Caki2 (cell line): ENCODE data around the gene RASSF8. TPM values are rescaled to one million over a fixed set of nuclear protein-coding genes. Genes with fewer than 3 reads are reported as not detected.

Source experiments
- DNase-seq: peaks from one replicate; pipeline ENCODE4 v3.0.0-alpha.2; 2015; ENCODE audit warnings: low read depth
- in situ Hi-C: cut with HindIII; loops from 2 replicates; pipeline ENCODE4 v1.10.0; 2016; ENCODE audit warnings: low sequenced_read_pairs, low pct_unique_long_range_greater_than_20kb, mixed read lengths
- total RNA-seq: library from RNA; depleted of rRNA; stranded (reverse); fragments of >200 nt; shearing (Covaris generic); gene quantifications from 2 replicates; pipeline ENCODE4 v1.2.3, GENCODE V29; 2014; ENCODE audit warnings: low replicate concordance

RASSF8 gene
- total RNA-seq, 1 experiment from 2014 or later, result 44.0 TPM

DNA sequence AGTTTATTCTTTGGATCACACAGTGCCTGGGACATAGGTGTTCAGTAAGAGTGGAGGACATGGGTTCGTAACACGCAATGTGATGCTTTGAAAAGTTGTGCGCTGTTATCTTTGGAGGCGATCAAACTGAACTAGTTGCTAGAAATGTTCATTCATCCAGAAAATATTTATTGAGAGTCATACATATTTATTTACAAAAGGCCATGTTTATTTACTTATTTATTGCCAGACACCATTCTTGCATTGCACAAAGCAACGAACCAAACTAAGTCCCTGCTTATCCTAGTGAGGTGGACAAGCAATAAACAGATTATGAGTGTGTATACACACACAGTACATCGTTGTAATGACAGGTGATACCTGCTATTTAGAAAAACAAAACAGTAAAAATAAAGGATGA, 153.8 kb downstream of the RASSF8 start:
- DNase-seq, result no peak
- in situ Hi-C loops, result no loop called here

DNA sequence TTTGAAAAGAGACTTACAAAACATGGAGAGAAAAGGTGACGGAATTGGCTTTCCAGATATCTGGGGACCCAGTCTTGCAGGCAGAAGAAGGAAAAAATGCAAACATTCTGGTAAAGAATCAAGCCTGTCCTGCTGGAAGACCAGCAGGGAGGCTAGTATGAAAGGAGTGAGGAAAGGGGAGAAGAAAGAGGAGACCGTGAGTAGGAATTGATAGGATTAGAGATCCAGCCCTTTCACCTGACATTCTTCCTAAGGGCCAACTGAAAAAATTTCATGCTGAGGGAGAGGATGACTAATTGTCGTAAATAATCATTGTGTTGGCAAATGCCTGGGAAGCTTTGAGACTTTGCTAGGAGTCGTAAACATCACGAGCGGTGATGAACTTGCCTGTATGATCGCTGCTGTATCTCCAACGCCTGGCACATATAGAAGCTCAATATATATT, 154.2 kb downstream of the RASSF8 start:
- in situ Hi-C loops, result no loop called here
- peak; percentile 53 for DNase-seq

DNA sequence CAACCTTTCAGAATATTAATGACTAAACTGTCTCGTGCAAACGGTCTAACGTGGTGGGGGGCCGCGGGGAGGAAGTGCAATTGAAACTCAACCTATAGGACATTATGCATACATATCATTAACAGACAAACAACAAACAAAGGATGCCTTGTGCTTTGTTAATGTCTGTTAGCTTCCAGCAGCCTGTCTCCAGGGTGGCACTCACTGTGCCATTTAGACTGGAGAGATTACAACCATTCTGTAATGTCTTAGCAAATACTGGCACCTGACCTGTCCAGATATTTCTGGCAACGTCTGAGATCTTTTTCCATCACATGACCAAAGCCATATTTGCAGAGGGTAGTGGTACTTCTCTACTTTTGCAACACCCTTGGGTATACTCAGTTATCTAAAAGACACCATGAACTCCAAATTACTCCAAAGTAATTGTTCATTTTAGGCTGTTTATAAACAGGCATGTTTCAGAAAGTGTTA, 154.7 kb downstream of the RASSF8 start:
- in situ Hi-C loops, result no loop called here
- DNase-seq, result no peak

DNA sequence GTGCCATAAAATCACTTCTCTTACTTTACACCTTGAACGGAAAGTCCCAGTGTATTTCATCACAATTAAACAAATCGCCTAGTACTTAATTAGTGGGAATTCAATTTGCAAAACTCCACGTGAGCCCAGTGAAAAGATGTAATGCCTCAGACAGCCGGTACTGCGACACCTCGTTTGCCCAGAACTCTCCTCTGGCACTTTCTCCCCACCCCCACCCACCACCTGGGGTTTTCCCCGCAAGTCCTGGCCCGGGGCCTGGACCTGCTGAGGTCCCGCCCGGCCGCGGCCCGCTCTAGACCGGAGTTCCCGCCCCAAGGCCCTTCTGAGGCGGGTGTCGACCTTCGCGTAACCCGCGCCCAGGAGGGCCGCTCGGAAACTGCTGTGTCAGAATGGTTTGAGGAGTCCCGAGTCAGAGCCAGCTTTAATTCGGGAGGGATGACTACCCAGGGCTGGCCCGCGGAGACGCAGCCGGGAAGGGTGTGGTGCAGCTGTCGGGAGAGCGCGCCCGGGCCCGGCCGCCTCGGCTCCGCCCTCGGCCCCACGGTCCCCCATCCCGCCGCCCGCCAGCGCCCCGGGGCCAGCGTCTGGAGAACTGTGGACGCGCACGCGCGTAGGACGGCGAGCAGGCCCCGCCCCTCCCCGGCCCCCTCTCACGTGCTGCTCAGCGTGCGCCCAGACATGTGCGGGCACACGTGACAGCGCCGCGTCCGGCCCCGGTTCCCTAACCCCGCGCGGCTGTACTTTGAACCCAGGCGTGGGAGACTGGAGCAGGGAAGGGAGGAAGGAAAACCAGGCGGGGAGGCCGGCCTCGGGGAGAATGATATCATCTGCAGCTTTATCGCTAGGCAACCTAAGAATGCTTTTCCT, 155.6 kb downstream of the RASSF8 start:
- in situ Hi-C loops, result no loop called here
- peak; percentile 99 for DNase-seq

DNA sequence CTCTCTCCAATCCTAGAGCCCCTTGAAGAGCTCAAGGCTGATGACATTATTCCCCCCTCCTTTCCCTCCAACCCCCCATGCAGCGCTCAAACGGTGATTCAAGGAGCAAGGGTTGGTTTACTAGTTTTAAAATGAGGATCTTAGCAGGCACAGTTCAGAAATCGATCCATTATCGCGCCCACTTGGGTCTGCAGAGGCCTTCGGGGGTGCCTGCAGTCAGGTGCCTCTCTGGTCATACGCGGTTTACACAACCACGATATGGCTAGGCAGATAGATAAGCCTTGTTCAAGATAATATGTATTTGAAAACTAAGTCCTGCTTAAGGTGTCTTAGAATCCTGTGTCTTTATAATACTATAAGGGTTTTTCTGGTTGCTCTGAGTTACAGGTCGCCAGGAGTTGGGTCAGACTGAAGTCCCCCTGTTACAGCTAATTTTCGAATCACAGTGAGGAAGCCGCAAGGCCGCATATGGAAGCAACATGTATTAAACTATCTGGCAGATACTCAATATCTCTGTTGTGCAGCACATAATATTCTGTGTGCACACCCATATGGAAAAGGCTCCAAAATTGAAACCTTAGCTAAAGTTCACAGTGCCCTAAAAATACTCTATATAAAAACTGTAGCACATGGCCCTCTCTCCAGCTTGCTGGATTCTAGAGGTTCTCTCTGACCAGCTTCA, 156.4 kb downstream of the RASSF8 start:
- in situ Hi-C loops, result no loop called here
- DNase-seq, result no peak

DNA sequence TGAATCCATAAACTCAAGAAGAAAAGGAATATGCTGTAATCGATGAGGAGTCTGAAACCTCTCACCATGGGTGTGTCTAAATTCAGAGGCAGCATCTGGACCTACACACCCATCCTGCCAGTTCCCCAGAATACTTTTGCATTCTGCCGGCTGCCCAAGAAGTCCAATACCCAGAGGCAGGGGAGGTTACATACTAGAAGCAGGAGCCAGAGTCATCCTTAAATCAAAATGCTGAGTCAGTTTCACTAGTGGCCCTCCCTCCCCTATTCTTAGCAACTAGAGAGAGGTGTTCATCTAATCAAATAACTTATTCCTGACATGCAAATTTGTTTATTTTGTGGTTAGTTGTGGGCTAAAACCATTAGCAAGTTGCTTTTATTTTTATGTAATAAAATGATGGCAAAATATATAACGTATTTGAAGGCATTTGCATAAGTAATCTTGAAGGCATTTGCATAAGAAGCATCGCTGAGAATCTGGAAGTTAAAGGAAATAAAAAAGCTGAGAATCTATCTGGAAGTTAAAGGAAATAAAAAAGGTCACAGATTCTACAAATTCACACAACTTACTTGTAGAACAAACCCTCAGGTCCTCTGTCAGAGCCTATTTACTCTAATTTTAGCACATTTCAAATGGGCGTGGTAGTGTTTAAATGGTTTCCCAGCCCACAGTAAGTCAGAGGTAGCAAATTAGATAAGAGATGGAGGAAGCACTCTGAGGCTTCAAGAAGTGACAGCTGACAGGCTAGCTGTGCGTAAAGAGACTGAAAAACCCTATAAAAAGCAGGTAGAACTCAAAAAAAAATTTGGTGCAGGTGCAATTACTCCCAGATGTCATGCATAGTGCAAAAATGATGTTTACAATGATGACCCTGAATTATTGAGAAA, 158.6 kb downstream of the RASSF8 start:
- peak; percentile 30 for DNase-seq
- in situ Hi-C loops, result no loop called here

DNA sequence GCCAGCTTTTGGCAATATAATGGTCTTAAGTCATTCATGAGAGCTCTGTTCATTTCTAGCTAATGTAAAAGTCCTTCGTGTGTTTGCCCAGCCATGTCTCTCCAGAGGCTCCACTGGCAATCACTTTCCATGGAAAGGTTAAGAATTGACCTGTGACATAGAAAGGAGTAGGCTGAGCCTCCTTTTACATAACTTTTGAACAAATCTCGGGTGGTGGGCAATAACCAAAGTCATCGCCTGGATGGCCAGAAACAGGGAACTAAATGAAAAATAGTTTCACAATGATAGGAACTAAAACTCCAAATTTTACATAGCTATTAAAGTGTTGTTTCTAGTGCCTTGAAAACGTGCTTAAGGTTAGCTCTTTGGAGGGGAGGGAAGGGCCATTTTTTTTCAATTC, 159.8 kb downstream of the RASSF8 start:
- in situ Hi-C loops, result no loop called here
- no peak for DNase-seq

DNA sequence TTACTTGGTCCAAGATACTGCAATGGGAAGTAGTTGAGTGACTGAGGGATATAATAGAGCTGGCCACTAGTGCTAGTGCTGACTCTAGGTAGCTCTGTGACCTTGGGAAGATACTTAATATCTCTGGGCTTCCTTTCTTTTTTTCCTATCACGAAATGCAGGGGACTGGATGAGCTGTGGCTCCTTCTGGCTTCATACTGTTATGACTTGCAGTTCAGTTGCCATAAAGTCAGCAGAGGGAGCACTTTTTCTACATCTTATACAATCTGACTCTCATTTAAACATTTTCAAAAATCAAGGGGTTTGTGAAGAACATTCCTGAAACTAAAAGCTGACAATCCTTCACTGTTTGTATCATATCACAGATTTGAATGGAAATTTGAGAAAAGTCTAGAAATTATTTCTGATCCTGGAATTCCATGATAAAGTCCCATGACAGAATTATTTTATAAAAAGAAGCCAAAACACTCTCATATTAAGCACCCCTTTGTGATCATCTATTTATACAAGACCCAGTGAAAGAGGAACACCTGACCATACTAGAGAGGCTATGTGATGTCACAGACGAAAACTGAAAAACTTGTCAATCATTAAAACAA, 161.0 kb downstream of the RASSF8 start:
- DNase-seq, result peak; percentile 65
- in situ Hi-C loops, result no loop called here

DNA sequence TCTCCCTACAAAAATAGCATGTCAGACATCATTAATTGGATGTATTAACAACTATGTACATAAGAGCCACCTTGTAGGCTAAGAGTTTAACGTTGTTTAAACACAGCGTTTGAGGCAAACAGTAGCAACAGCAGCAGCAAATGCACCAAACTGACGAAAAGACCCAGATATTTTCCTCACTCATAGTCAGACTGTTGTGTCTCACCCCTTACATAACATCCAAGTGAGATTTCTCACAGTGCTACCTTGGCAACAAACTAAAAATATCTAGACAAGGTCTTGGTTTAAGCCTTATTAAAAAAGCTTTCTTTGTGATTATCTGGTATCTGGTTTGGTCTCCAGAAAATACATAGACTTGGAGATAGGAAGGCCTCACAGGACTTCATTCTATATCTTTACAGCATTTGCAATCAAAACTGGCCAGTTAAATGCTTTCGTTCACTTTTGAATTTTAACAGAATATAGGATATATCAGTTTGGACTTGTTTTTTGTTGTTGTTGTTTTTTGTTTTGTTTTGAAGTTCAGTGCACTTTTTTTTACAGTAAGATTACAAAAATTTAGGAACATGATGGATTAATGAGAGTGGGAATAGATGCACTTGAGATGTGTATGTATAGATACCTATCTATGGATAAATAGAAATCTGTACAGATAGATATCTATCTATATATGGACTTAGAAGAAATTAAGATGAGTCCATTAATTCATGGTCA, 162.2 kb downstream of the RASSF8 start:
- no peak for DNase-seq
- in situ Hi-C loops, result no loop called here

DNA sequence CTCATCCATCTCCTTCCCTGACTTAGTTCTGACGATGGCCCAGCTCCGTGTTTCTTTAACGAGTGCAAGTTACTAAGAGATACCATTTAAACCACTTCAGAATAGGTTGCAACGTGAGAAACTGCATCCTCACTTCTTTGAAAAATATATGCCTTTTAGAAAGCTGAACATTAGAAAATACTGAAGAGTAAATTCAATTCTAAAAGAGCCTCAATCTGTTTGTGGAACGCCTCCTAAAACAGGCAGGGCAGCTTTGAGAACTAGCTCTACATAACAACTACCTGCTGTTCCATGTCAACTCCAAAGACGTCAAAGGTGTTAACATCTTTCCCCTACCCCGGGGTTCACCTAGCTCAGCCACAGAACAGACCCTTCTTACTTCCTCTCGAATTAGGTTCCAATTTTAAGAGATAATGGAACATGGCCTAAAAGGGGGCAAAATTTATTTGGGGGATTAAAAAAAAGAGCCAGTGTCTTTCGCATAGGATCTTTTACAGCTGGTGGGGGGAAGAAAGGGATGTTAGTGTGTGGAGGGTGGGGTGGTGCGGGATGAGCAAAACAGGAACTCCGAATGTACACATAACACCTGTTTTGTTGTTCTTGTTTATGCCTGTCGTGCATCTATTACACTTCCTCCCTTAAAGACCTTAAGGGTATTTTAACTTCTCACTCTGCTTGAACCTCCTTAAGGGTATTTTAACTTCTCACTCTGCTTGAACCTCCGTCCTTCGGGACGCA, 163.0 kb downstream of the RASSF8 start:
- in situ Hi-C loops, result no loop called here
- peak; percentile 37 for DNase-seq

DNA sequence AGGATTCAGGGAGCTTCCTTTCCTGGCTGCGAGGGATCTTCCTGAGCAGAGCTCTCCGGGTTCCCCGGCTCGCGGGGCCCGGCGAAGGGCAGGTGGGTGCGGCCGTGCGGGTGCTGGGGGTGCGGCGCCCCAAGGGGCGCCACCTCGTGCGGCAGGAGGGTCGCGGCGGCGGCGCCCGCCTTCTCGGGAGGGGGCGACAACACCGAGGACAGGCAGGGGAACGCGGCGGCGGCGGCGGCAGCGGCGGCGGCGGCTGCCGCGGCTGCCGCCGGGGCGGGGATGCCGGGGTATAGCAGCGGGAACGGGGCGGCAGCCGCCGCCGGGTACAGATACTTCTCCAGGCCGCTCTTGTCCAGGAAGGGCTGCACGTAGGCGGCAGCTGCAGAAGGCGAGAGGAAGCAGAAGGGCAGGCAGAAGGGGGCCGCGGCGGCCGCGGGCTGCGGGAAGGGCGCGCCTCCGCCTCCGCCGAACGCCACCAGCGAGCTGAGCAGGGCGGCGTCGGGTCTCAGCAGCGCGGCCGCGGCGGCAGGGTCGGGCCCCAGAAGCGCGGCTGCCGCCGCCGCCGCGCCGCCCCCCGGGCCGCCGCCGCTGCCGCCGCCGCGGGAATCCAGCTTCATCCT, 163.7 kb downstream of the RASSF8 start:
- DNase-seq, result peak; percentile 47
- in situ Hi-C loops, result no loop called here

DNA sequence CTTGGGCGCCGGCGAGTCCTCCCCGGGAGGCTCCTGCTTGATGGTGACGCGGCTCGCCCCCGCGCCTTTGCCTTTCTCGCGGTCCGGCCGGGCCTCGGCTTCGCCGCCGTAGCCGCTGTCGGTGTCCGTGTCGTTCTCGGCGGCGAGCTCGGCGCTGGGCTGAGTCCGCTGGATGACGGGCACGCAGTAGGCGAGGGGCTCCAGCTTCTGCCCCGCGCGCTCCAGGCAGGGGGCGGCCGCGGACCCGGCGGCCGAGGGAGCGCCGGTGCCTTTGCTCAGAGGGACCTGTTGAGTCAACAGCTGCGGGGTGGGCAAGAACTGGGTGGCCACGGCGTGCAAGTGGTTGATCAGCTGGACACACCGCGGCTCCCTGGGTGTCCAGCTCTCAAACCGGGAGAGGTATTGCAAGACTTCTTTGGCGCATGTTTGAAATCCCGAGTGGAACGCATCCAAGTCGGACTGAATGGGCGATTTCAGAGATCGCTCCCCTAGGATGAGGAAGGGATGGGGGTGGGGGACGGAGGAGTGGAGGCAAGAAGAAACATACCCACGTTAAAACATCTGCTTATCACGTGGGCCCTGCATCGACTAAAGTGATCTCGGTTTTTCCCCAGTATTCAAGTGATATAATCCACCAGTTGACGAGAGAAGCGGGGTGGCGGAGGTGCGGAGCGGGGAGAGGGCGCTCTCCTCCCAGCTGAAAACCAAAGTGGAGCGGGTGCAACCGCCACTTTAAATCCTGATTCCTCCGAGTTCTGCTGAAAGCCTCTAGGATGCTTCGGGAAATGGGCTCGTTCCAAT, 164.4 kb downstream of the RASSF8 start:
- DNase-seq, result peak; percentile 70
- in situ Hi-C loops, result no loop called here

DNA sequence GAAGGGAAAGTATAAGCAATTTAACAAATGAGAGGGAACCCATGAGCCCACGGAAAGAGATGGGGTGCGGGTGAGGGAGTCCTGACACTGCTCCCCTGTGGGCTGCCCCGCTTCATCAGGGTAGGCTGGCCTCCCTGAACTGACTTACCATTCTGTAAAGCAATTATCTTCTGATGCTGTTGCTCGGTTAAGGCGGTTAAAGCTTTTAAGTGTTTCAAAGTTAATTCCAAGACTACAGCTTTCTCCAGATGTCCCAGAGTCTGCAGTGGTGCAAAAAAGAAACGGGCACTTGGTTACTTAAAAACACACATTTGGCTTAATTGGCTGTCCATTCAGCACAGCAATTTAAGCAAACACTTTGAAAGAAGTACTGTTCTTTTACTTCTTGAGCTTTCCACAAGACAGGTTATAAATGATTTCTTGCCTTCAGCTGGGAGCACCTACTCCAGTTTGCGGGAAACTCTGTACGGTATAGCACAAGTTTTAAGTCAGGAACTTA, 165.0 kb downstream of the RASSF8 start:
- in situ Hi-C loops, result no loop called here
- DNase-seq, result no peak

DNA sequence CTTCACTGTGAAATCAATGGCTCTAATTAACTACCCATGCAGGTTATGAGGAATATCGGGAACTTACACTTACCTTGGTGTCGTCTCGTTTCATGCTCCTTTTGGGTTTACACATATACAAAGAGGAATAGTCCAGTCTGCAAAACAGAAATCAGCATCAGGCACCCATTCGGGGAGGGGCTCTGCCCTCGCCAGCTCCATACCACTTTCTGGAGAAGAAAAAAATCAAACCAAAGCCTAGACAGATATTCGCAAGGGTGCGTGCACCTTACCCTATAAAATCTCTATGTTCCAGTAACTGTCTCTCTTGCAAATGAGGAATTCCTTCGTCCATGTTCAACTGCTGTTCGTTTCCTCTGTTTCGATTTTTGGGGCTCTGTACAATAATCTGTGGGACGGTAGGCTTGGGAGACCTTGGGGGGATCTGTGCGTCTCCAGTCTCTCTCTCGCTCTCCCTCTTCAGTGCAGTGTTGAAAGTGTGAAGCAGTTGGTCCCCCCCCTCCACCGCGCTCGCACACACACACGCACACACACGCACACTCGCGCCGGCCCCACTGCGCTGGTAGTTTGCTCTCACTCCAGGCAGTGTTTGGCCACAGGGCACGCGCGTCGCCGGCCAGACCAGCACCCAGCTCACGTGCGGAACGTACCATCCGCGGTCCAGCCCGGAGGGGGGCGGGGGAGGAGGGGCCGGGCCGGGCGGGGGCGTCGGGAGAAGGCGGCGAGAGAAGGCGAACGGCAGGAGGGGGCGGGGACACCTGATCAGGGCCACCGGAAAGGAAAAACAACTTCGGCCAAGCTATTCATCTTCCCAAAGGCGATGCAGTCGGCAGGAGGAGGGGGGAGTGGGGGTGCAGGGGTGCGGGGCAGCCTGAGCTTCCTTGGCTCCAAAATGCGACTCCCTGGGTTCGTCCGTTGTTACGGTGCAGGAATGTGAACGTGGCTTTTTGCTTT, 166.2 kb downstream of the RASSF8 start, which contains the start of gene BHLHE41:
BHLHE41 (minus strand) TSS at position 592 of the 954 bp plus-strand sequence; CDS start at position 334, 258 bp downstream.
- in situ Hi-C loops, result no loop called here
- DNase-seq, result peak; percentile 75
